Measurements from ENCODE around the gene ATP9B. TPM values are rescaled to one million over a fixed set of nuclear protein-coding genes. Genes with fewer than 3 reads are reported as not detected.
"Not testable (repeated sequence)": the region's sequence is repeated elsewhere in the genome, so short reads cannot be mapped to it uniquely, and the experiment has no call there.

Gene ATP9B
- total RNA-seq, 1 donor from 2014 or later, result 12.6 TPM

- FAIRE-seq, result no peak
- no peak overlapping the region for H3K4me2 ChIP-seq (ENCODE audit: low read length)
- TF ChIP-seq CTCF (IDR thresholded peaks at IDR 0.05; ENCODE audit: insufficient read depth, low read depth, low read length), result no peak
- H3K4me3 ChIP-seq (ENCODE audit: insufficient read depth, low read depth, low read length), result no peak overlapping the region
- no peak overlapping the region for H2AFZ ChIP-seq (ENCODE audit: low read depth, low read length)
- Mint-ChIP-seq H3K4me1 (ENCODE audit: low read depth, unreplicated experiment) (peaks cover 5% of the 10 kb centered on the region), H3K9me3 (ENCODE audit: unreplicated experiment) (no peaks in the 10 kb centered on the region), H3K36me3 (ENCODE audit: low read depth, unreplicated experiment) (peaks cover 6% of the 10 kb centered on the region), H3K4me3 (ENCODE audit: unreplicated experiment) (no peak overlapping the region), H3K27ac (ENCODE audit: unreplicated experiment) (no peak overlapping the region), H3K27me3 (ENCODE audit: low read depth, unreplicated experiment) (no peaks in the 10 kb centered on the region)
- H3K36me3 ChIP-seq (ENCODE audit: insufficient read depth, low read length), result no peaks in the 10 kb centered on the region
- no peaks in the 10 kb centered on the region for H3K79me2 ChIP-seq (ENCODE audit: insufficient read depth, low read length)
- H4K20me1 ChIP-seq (ENCODE audit: insufficient read depth, low read length), result no peaks in the 10 kb centered on the region
- DNase-seq (ENCODE audit: low read depth), result no peak
- peaks cover 3% of the 10 kb centered on the region for H3K4me1 ChIP-seq (ENCODE audit: insufficient read depth, low read length)
- H3K9ac ChIP-seq (ENCODE audit: low read length), result no peak overlapping the region
- H3K27me3 ChIP-seq (ENCODE audit: insufficient read depth, low read length), result no peaks in the 10 kb centered on the region
- no peaks in the 10 kb centered on the region for H3K9me3 ChIP-seq (ENCODE audit: insufficient read depth, low read depth, low read length)
- H3K27ac ChIP-seq (ENCODE audit: low read depth, low read length), result no peak overlapping the region
Observed at GRCh38 chr18:79375441-79376154, 306.4 kb downstream of the ATP9B start.

GRCh38 chr18:79376661-79377060, 307.5 kb downstream of the ATP9B start:
- not testable (repeated sequence) for H3K4me3 ChIP-seq (ENCODE audit: insufficient read depth, low read depth, low read length); H3K27me3 ChIP-seq (ENCODE audit: insufficient read depth, low read length); H3K36me3 ChIP-seq (ENCODE audit: insufficient read depth, low read length); DNase-seq (ENCODE audit: low read depth); H3K9ac ChIP-seq (ENCODE audit: low read length); H3K4me1 ChIP-seq (ENCODE audit: insufficient read depth, low read length); H4K20me1 ChIP-seq (ENCODE audit: insufficient read depth, low read length); FAIRE-seq; H3K27ac Mint-ChIP-seq (ENCODE audit: unreplicated experiment); H3K27ac ChIP-seq (ENCODE audit: low read depth, low read length); H3K27me3 Mint-ChIP-seq (ENCODE audit: low read depth, unreplicated experiment); H2AFZ ChIP-seq (ENCODE audit: low read depth, low read length); H3K79me2 ChIP-seq (ENCODE audit: insufficient read depth, low read length); H3K36me3 Mint-ChIP-seq (ENCODE audit: low read depth, unreplicated experiment); H3K4me2 ChIP-seq (ENCODE audit: low read length); H3K4me1 Mint-ChIP-seq (ENCODE audit: low read depth, unreplicated experiment); H3K9me3 ChIP-seq (ENCODE audit: insufficient read depth, low read depth, low read length); H3K4me3 Mint-ChIP-seq (ENCODE audit: unreplicated experiment); H3K9me3 Mint-ChIP-seq (ENCODE audit: unreplicated experiment)

GRCh38 chr18:79377187-79377891, 308.1 kb downstream of the ATP9B start:
- H3K4me3 Mint-ChIP-seq (ENCODE audit: unreplicated experiment), result no peak overlapping the region
- no peaks in the 10 kb centered on the region for H3K9me3 ChIP-seq (ENCODE audit: insufficient read depth, low read depth, low read length)
- peaks cover 3% of the 10 kb centered on the region for H3K4me1 ChIP-seq (ENCODE audit: insufficient read depth, low read length)
- H3K4me2 ChIP-seq (ENCODE audit: low read length), result no peak overlapping the region
- peaks cover 8% of the 10 kb centered on the region for H4K20me1 ChIP-seq (ENCODE audit: insufficient read depth, low read length)
- H3K36me3 ChIP-seq (ENCODE audit: insufficient read depth, low read length), result no peaks in the 10 kb centered on the region
- H3K9ac ChIP-seq (ENCODE audit: low read length), result no peak overlapping the region
- H3K27ac ChIP-seq (ENCODE audit: low read depth, low read length), result no peak overlapping the region
- H3K9me3 Mint-ChIP-seq (ENCODE audit: unreplicated experiment), result no peaks in the 10 kb centered on the region
- H3K4me1 Mint-ChIP-seq (ENCODE audit: low read depth, unreplicated experiment), result no peaks in the 10 kb centered on the region
- TF ChIP-seq CTCF (IDR thresholded peaks at IDR 0.05; ENCODE audit: insufficient read depth, low read depth, low read length) (no peak), EZH2 (IDR thresholded peaks at IDR 0.05; ENCODE audit: insufficient read depth, low read length) (no peak)
- DNase-seq (ENCODE audit: low read depth), result no peak
- H3K4me3 ChIP-seq (ENCODE audit: insufficient read depth, low read depth, low read length), result no peak overlapping the region
- H3K27ac Mint-ChIP-seq (ENCODE audit: unreplicated experiment), result no peak overlapping the region
- H3K27me3 ChIP-seq (ENCODE audit: insufficient read depth, low read length), result no peaks in the 10 kb centered on the region
- peaks cover 6% of the 10 kb centered on the region for H3K36me3 Mint-ChIP-seq (ENCODE audit: low read depth, unreplicated experiment)
- FAIRE-seq, result no peak
- H3K79me2 ChIP-seq (ENCODE audit: insufficient read depth, low read length), result no peaks in the 10 kb centered on the region
- H2AFZ ChIP-seq (ENCODE audit: low read depth, low read length), result no peak overlapping the region
- H3K27me3 Mint-ChIP-seq (ENCODE audit: low read depth, unreplicated experiment), result no peaks in the 10 kb centered on the region

Data from astrocyte (in vitro differentiated cells and primary cell).